Panc1 (cell line): ENCODE measurements around the gene TDRD5. TPM values are rescaled to one million over a fixed set of nuclear protein-coding genes. Genes with fewer than 3 reads are reported as not detected.

Experiments
- ATAC-seq: fragments of 200-7000 bp; cut with Tn5 transposase; 2 replicates; pipeline ENCODE4 v1.9.1; 2020; ENCODE audit warnings: mild to moderate bottlenecking, moderate library complexity
- BruUV-seq: library from RNA; stranded (reverse); fragments of 400-500 nt; replicated peaks from 2 replicates; lab custom pipeline; 2021; lab: Mats Ljungman, UMichigan
- CTCF ChIA-PET: fragments of 300-600 bp; sonication (Branson Sonifier 250); formaldehyde crosslinking; loops from one replicate; lab custom pipeline; 2022; ENCODE audit warnings: antibody characterized with exemption; lab: Charles Lee
- POLR2A ChIA-PET: fragments of 300-600 bp; sonication (Branson Sonifier 250); formaldehyde crosslinking; loops from one replicate; lab custom pipeline; 2022; ENCODE audit warnings: antibody characterized with exemption; lab: Charles Lee
- DNase-seq: peaks from one replicate; pipeline ENCODE4 v3.0.0-alpha.2; 2010; ENCODE audit warnings: low read depth, low spot score
- H3K27ac ChIP-seq: 2 replicates; pipeline ENCODE4 v1.5.1; 2011; ENCODE audit warnings: mild to moderate bottlenecking, low read length, inconsistent platforms
- H3K27me3 ChIP-seq: fragments of 200-500 bp; sonication (Bioruptor generic); 2 replicates; pipeline ENCODE4 v1.6.0; 2014; ENCODE audit warnings: low read length, inconsistent platforms; ENCODE audit not compliant: control insufficient read depth, insufficient read depth
- H3K36me3 ChIP-seq: fragments of 200-500 bp; sonication (Bioruptor generic); 2 replicates; pipeline ENCODE4 v1.5.1; 2014; ENCODE audit warnings: inconsistent platforms, mild to moderate bottlenecking, low read length, moderate library complexity; ENCODE audit not compliant: control insufficient read depth, insufficient read depth
- H3K4me1 ChIP-seq: 2 replicates; pipeline ENCODE4 v1.5.1; 2011; ENCODE audit warnings: inconsistent platforms, mild to moderate bottlenecking, low read length, moderate library complexity; ENCODE audit not compliant: control insufficient read depth, insufficient read depth
- H3K4me3 ChIP-seq, 2 experiments: 2 replicates each; pipeline ENCODE4 v1.5.1; 2011 to 2012; ENCODE audit warnings: low read depth in 2 of 2, low read length in 2 of 2, mild to moderate bottlenecking in 2 of 2, inconsistent platforms in 1 of 2, moderate library complexity in 1 of 2
- H3K9me3 ChIP-seq: fragments of 200-500 bp; sonication (Bioruptor generic); 2 replicates; pipeline ENCODE4 v1.5.1; 2014; ENCODE audit warnings: low read depth, mild to moderate bottlenecking, inconsistent platforms, low read length, moderate library complexity; ENCODE audit not compliant: control insufficient read depth, insufficient read depth
- CTCF ChIP-seq: fragments of 450-650 bp; IDR thresholded peaks from 2 replicates; pipeline ENCODE4 v1.5.1; 2017; ENCODE audit warnings: mild to moderate bottlenecking
- POLR2AphosphoS5 ChIP-seq: IDR thresholded peaks from 2 replicates; pipeline ENCODE4 v1.6.1; 2012; ENCODE audit warnings: mild to moderate bottlenecking, low read depth, low read length, moderate library complexity
- REST ChIP-seq, 2 experiments: IDR thresholded peaks; 2 replicates each; pipeline ENCODE4 v1.6.1; 2011 to 2012; ENCODE audit warnings: low read depth in 2 of 2, control low read depth in 1 of 2, low read length in 1 of 2, mild to moderate bottlenecking in 1 of 2, moderate library complexity in 1 of 2; ENCODE audit not compliant: insufficient read depth in 1 of 2
- SIN3A ChIP-seq: IDR thresholded peaks from 2 replicates; pipeline ENCODE4 v1.6.1; 2012; ENCODE audit warnings: low read depth, mild to moderate bottlenecking, low read length, moderate library complexity, borderline replicate concordance; ENCODE audit not compliant: insufficient read depth
- TCF7L2 ChIP-seq: IDR thresholded peaks from 2 replicates; pipeline ENCODE4 v1.6.1; 2011; ENCODE audit warnings: mild to moderate bottlenecking, low read depth, low read length, inconsistent platforms
- in situ Hi-C: cut with HindIII; loops from 2 replicates; pipeline ENCODE4 v1.10.0; 2016; ENCODE audit warnings: low sequenced_read_pairs, low pct_unique_long_range_greater_than_20kb
- intact Hi-C: fragments of 100-400 bp; cut with micrococcal nuclease; formaldehyde crosslinking; loops from one replicate; pipeline ENCODE4 v1.10.0; 2022; ENCODE audit not compliant: unreplicated experiment
- total RNA-seq: library from RNA; stranded (reverse); gene quantifications from one replicate; pipeline ENCODE4 v1.2.1, GENCODE V29; 2021; ENCODE audit not compliant: unreplicated experiment

Gene TDRD5
- total RNA-seq, 1 experiment from 2014 or later = 2.4 TPM

- CTCF ChIA-PET = no interaction called here
- no peak within 1 kb of the TSS for H3K27ac ChIP-seq
- peaks cover 45% of the 10 kb centered on the region for H3K27me3 ChIP-seq
- no peaks in the 10 kb centered on the region for H3K4me1 ChIP-seq
- no peaks in the 10 kb centered on the region for H3K9me3 ChIP-seq
- ATAC-seq (peak; percentile 79), DNase-seq (no peak)
- no peak for TF ChIP-seq REST (IDR thresholded peaks at IDR 0.05; ENCODE audit: insufficient read depth in 1 of 2, low read depth in 2 of 2, low read length in 1 of 2)
- 0 out of 2 replicates have a peak, but pooled peaks have one; percentile 18 for TF ChIP-seq CTCF
- in situ Hi-C loops (no loop called here), intact Hi-C loops (no loop called here)
- BruUV-seq = no TSS peak
- POLR2A ChIA-PET = no interaction called here
- H3K36me3 ChIP-seq = no peaks in the 10 kb centered on the region
- no peak within 1 kb of the TSS for H3K4me3 ChIP-seq
Observed at GRCh38 chr1:179575497-179576314, 15.9 kb upstream of the TDRD5 start, which contains the start of gene NPHS2. NPHS2 (minus strand) TSS chr1:179575948; CDS start chr1:179575864, 84 bp downstream.

- intact Hi-C loops = no loop called here
- no peak overlapping the region for H3K27ac ChIP-seq
- H3K4me1 ChIP-seq = no peaks in the 10 kb centered on the region
- CTCF ChIA-PET = no interaction called here
- in situ Hi-C loops = no loop called here
- peaks cover 45% of the 10 kb centered on the region for H3K27me3 ChIP-seq
- no peaks in the 10 kb centered on the region for H3K36me3 ChIP-seq
- no peak overlapping the region for H3K4me3 ChIP-seq
- TF ChIP-seq CTCF = no peak
- no peak for TF ChIP-seq TCF7L2
- no peak for TF ChIP-seq SIN3A
- no peak for TF ChIP-seq POLR2AphosphoS5
- DNase-seq = no peak
- POLR2A ChIA-PET = no interaction called here
- BruUV-seq = no TSS peak
- ATAC-seq = no peak
- no peaks in the 10 kb centered on the region for H3K9me3 ChIP-seq
Observed at GRCh38 chr1:179576509-179576908, 15.1 kb upstream of the TDRD5 start.
